A549 (cell line): ENCODE results near the gene RASA3. TPM values are rescaled to one million over a fixed set of nuclear protein-coding genes. Genes with fewer than 3 reads are reported as not detected.
"Not testable (repeated sequence)": the region's sequence is repeated elsewhere in the genome, so short reads cannot be mapped to it uniquely, and the experiment has no call there.

Experiments
- ATAC-seq, 2 experiments: fragments of 200-7000 bp in 1 of 2; fragments of >200 bp in 1 of 2; cut with Nextera tagmentation in 1 of 2; cut with Tn5 transposase in 1 of 2; 3 replicates each; pipeline versions ENCODE4 v1.8.0 to v1.9.1; 2018 to 2020; ENCODE audit warnings: mild to moderate bottlenecking in 1 of 2, moderate library complexity in 1 of 2
- CTCF ChIA-PET: fragments of 300-600 bp; sonication (Branson Sonifier 250); formaldehyde crosslinking; extraction: SDS; loops from one replicate; lab custom pipeline; 2021; ENCODE audit warnings: antibody characterized with exemption, inconsistent platforms; lab: Yijun Ruan, JAX
- POLR2A ChIA-PET: fragments of 350-600 bp; formaldehyde crosslinking; extraction: SDS; loops from one replicate; lab custom pipeline; 2021; ENCODE audit warnings: antibody characterized with exemption, inconsistent platforms; lab: Yijun Ruan, JAX
- DNase-seq, 2 experiments: peaks; one replicate each; pipeline versions ENCODE4 v3.0.0 to v3.0.0-alpha.2; 2011 to 2016; ENCODE audit warnings: low read depth in 1 of 2, low spot score in 1 of 2
- FAIRE-seq: peaks from 2 replicates; lab custom pipeline; 2011; peaks lifted over from hg19 to GRCh38; lab: Jason Lieb, UNC
- H3K27ac ChIP-seq, 2 experiments: fragments of >200 bp; sonication (Bioruptor Twin); formaldehyde crosslinking; 3 replicates each; pipeline ENCODE4 v1.5.1; 2016 to 2017
- H3K4me1 ChIP-seq: fragments of >200 bp; sonication (Bioruptor Twin); formaldehyde crosslinking; 3 replicates; pipeline ENCODE4 v1.6.1; 2016
- H3K4me2 ChIP-seq: fragments of >200 bp; sonication (Bioruptor Twin); formaldehyde crosslinking; 3 replicates; pipeline ENCODE4 v1.6.1; 2016
- H3K4me3 ChIP-seq: fragments of >200 bp; sonication (Bioruptor Twin); formaldehyde crosslinking; 3 replicates; pipeline ENCODE4 v1.5.1; 2016
- H3K9me3 ChIP-seq: fragments of >200 bp; sonication (Bioruptor Twin); formaldehyde crosslinking; 3 replicates; pipeline ENCODE4 v1.6.1; 2016
- BHLHE40 ChIP-seq: IDR thresholded peaks from 2 replicates; pipeline ENCODE4 v1.6.1; 2012; ENCODE audit warnings: low read depth, low read length, inconsistent platforms
- CEBPB ChIP-seq, 2 experiments: fragments of >200 bp in 1 of 2; sonication (Bioruptor Twin) in 1 of 2; formaldehyde crosslinking in 1 of 2; IDR thresholded peaks; 2 replicates each; pipeline ENCODE4 v1.6.1; 2012 to 2016
- CHD2 ChIP-seq: fragments of 150-350 bp; IDR thresholded peaks from 2 replicates; pipeline ENCODE4 v1.6.1; 2014; ENCODE audit warnings: low read length; ENCODE audit not compliant: partially characterized antibody
- ESRRA ChIP-seq: fragments of 150-350 bp; IDR thresholded peaks from 2 replicates; pipeline ENCODE4 v1.6.1; 2014; ENCODE audit warnings: mild to moderate bottlenecking, low read length, borderline replicate concordance
- FOSL2 ChIP-seq, 2 experiments: fragments of 450-650 bp in 1 of 2; fragments of >200 bp in 1 of 2; sonication (Bioruptor Twin) in 1 of 2; formaldehyde crosslinking; IDR thresholded peaks; 2 replicates each; pipeline versions ENCODE4 v1.5.0 to v1.6.1; 2016 to 2020; ENCODE audit warnings: mild to moderate bottlenecking in 1 of 2, moderate library complexity in 1 of 2
- FOXS1 ChIP-seq: fragments of 250-450 bp; sonication (Bioruptor Pico); IDR thresholded peaks from 2 replicates; pipeline ENCODE4 v1.5.0; 2020; ENCODE audit warnings: mild to moderate bottlenecking, moderate library complexity
- MAFK ChIP-seq: fragments of 450-650 bp; IDR thresholded peaks from 2 replicates; pipeline ENCODE4 v1.6.1; 2014; ENCODE audit not compliant: partially characterized antibody
- MAZ ChIP-seq: fragments of 150-350 bp; IDR thresholded peaks from 2 replicates; pipeline ENCODE4 v1.6.1; 2014; ENCODE audit warnings: antibody characterized with exemption, low read depth, low read length, borderline replicate concordance
- MYC ChIP-seq: IDR thresholded peaks from 2 replicates; pipeline ENCODE4 v1.6.1; 2012; ENCODE audit warnings: mild to moderate bottlenecking, inconsistent platforms, low read length, improper control_type of control experiment, borderline replicate concordance
- NFE2L2 ChIP-seq: fragments of 150-350 bp; conservative IDR thresholded peaks from 2 replicates; pipeline ENCODE4 v1.6.1; 2014; ENCODE audit warnings: low read length
- PHF8 ChIP-seq: fragments of 200-600 bp; sonication (generic); IDR thresholded peaks from 2 replicates; pipeline ENCODE4 v1.6.1; 2016; ENCODE audit warnings: low read depth, mild to moderate bottlenecking, antibody characterized with exemption, moderate library complexity, borderline replicate concordance
- RCOR1 ChIP-seq: fragments of 150-350 bp; IDR thresholded peaks from 2 replicates; pipeline ENCODE4 v1.6.1; 2014; ENCODE audit warnings: antibody characterized with exemption, low read length, low read depth
- SMC3 ChIP-seq: fragments of >200 bp; sonication (Bioruptor Twin); formaldehyde crosslinking; IDR thresholded peaks from 3 replicates; pipeline ENCODE4 v1.6.1; 2018; ENCODE audit warnings: inconsistent platforms
- SREBF2 ChIP-seq: fragments of 450-650 bp; IDR thresholded peaks from 2 replicates; pipeline ENCODE4 v1.6.1; 2014; ENCODE audit warnings: mild to moderate bottlenecking, moderate library complexity
- ZFP36 ChIP-seq: fragments of 450-650 bp; IDR thresholded peaks from 2 replicates; pipeline ENCODE4 v1.6.1; 2014; ENCODE audit warnings: borderline replicate concordance; ENCODE audit not compliant: partially characterized antibody
- ZNF302 ChIP-seq: fragments of 250-450 bp; sonication (Bioruptor Pico); IDR thresholded peaks from 2 replicates; pipeline ENCODE4 v1.9.0; 2021; ENCODE audit warnings: inconsistent platforms, mild to moderate bottlenecking, moderate library complexity
- ZSCAN20 ChIP-seq: fragments of 250-450 bp; sonication (Bioruptor Pico); IDR thresholded peaks from 2 replicates; pipeline ENCODE4 v1.8.0; 2022; ENCODE audit warnings: mild to moderate bottlenecking, moderate library complexity
- WGBS: methylation state at CpG from one replicate; pipeline ENCODE4 v1.1.6; 2017; ENCODE audit errors: missing lambda C conversion rate; 5-methylcytosine and 5-hydroxymethylcytosine counted together
- polyA plus RNA-seq, 4 experiments: library from polyadenylated mRNA; depleted of rRNA in 3 of 4; stranded (reverse); fragments of >200 nt; fragmentation: RNase III in 1 of 4; extraction: RNeasy Plus Mini Kit Qiagen cat#74134 plus additional on column Dnase treatment in 1 of 4; gene quantifications; 2 replicates in 3 of 4; 3 replicates in 1 of 4; pipeline ENCODE4 v1.2.3, GENCODE V29; 2011 to 2017
- TF ChIP-seq, protein P1 (sequence below): fragments of 250-450 bp; sonication (Bioruptor Pico); IDR thresholded peaks from 2 replicates; pipeline ENCODE4 v1.5.0; 2021; ENCODE audit warnings: mild to moderate bottlenecking, moderate library complexity, borderline replicate concordance
- TF ChIP-seq, protein P2 (sequence below): IDR thresholded peaks from 2 replicates; pipeline ENCODE4 v1.6.1; 2012
- TF ChIP-seq, protein P3 (sequence below): fragments of 450-650 bp; IDR thresholded peaks from 2 replicates; pipeline ENCODE4 v1.6.1; 2014; ENCODE audit warnings: antibody characterized with exemption
- TF ChIP-seq, protein P4 (sequence below): IDR thresholded peaks from 2 replicates; pipeline ENCODE4 v1.6.1; 2012
- TF ChIP-seq, protein P5 (sequence below): fragments of >200 bp; sonication (Bioruptor Twin); formaldehyde crosslinking; IDR thresholded peaks from 3 replicates; pipeline ENCODE4 v1.5.1; 2016
- TF ChIP-seq, protein P6 (sequence below): fragments of 200-600 bp; sonication (generic); IDR thresholded peaks from 2 replicates; pipeline ENCODE4 v1.6.1; 2016; ENCODE audit warnings: antibody characterized with exemption, mild to moderate bottlenecking, moderate library complexity

The RASA3 gene
- polyA plus RNA-seq, 2 of the 4 experiments (the other 2 are of a cell fraction) = 4.3 to 7.6 TPM

DNA sequence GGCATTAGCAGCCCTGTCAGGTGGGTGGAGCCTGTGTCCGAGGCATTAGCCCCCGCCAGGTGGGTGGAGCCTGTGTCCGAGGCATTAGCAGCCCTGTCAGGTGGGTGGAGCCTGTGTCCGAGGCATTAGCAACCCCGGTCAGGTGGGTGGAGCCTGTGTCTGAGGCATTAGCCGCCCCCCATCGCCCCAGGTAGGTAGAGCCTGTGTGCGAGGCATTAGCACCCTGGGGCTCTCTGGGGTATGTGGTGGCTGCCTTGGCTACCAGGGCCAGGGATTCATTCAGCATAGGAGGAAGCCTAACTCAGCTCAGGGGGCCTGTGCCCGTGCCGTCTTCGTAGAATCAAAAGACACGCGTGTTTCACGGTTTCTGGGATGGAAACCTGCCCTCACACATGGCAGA lies 112.3 kb downstream of the RASA3 start:
- H3K4me2 ChIP-seq, FAIRE-seq, ATAC-seq, H3K9me3 ChIP-seq, POLR2A ChIA-PET, DNase-seq, H3K4me1 ChIP-seq, H3K27ac ChIP-seq, H3K4me3 ChIP-seq: not testable (repeated sequence)
- 96% methylated on average over 7 of the region's 14 CpGs for WGBS
- CTCF ChIA-PET = interaction anchor here (0.7 kb wide), 1 partner anchor 183 kb away, joined by 3 read pairs; no protein-coding TSS in a partner anchor

DNA sequence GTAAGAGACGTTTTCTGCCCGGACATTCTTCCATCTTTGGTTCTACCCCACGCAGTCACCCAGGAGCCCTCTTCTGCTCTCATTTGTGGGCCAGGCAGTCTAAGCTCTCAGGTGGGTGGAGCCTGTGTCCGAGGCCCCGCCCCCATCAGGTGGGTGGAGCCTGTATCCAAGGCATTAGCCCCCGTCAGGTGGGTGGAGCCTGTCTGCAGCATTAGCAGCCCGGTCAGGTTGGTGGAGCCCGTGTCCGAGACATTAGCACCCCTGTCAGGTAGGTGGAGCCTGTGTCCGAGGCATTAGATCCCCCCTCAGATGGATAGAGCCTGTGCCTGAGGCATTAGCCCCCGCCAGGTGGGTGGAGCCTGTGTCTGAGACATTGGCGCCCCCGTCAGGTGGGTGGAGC lies 113.1 kb downstream of the RASA3 start:
- peak in 1 of 2 experiments; percentile 51; a peak in 3 of 6 replicates for ATAC-seq
- H3K4me3 ChIP-seq = no peak overlapping the region
- CTCF ChIA-PET = no interaction called here
- DNase-seq = peak in 1 of 2 experiments; percentile 25
- POLR2A ChIA-PET = no interaction called here
- H3K9me3 ChIP-seq = no peaks in the 10 kb centered on the region
- no peak overlapping the region for H3K4me2 ChIP-seq
- TF ChIP-seq FOXS1 (no peak), BHLHE40 (no peak), MAFK (no peak), MAZ (no peak), CHD2 (no peak), ZSCAN20 (CRISPR knock-in tag) (no peak), PHF8 (no peak), FOSL2 (IDR thresholded peaks at IDR 0.05) (no peak), FOSL2 (CRISPR knock-in tag; IDR thresholded peaks at IDR 0.05) (no peak), ESRRA (no peak), ZFP36 (no peak)
- TF ChIP-seq, protein P1, sequence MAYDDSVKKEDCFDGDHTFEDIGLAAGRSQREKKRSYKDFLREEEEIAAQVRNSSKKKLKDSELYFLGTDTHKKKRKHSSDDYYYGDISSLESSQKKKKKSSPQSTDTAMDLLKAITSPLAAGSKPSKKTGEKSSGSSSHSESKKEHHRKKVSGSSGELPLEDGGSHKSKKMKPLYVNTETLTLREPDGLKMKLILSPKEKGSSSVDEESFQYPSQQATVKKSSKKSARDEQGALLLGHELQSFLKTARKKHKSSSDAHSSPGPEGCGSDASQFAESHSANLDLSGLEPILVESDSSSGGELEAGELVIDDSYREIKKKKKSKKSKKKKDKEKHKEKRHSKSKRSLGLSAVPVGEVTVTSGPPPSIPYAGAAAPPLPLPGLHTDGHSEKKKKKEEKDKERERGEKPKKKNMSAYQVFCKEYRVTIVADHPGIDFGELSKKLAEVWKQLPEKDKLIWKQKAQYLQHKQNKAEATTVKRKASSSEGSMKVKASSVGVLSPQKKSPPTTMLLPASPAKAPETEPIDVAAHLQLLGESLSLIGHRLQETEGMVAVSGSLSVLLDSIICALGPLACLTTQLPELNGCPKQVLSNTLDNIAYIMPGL (CRISPR knock-in tag) = no peak
- TF ChIP-seq, protein P2, sequence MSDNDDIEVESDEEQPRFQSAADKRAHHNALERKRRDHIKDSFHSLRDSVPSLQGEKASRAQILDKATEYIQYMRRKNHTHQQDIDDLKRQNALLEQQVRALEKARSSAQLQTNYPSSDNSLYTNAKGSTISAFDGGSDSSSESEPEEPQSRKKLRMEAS = no peak
- TF ChIP-seq, protein P3, sequence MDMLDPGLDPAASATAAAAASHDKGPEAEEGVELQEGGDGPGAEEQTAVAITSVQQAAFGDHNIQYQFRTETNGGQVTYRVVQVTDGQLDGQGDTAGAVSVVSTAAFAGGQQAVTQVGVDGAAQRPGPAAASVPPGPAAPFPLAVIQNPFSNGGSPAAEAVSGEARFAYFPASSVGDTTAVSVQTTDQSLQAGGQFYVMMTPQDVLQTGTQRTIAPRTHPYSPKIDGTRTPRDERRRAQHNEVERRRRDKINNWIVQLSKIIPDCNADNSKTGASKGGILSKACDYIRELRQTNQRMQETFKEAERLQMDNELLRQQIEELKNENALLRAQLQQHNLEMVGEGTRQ = no peak
- TF ChIP-seq, protein P4, sequence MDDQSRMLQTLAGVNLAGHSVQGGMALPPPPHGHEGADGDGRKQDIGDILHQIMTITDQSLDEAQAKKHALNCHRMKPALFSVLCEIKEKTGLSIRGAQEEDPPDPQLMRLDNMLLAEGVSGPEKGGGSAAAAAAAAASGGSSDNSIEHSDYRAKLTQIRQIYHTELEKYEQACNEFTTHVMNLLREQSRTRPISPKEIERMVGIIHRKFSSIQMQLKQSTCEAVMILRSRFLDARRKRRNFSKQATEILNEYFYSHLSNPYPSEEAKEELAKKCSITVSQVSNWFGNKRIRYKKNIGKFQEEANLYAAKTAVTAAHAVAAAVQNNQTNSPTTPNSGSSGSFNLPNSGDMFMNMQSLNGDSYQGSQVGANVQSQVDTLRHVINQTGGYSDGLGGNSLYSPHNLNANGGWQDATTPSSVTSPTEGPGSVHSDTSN = no peak
- TF ChIP-seq, all 56 proteins: peak for 0
- FAIRE-seq = no peak
- 96% methylated on average over 3 of the region's 13 CpGs for WGBS
- H3K27ac ChIP-seq = no peak overlapping the region
- H3K4me1 ChIP-seq = no peaks in the 10 kb centered on the region

DNA sequence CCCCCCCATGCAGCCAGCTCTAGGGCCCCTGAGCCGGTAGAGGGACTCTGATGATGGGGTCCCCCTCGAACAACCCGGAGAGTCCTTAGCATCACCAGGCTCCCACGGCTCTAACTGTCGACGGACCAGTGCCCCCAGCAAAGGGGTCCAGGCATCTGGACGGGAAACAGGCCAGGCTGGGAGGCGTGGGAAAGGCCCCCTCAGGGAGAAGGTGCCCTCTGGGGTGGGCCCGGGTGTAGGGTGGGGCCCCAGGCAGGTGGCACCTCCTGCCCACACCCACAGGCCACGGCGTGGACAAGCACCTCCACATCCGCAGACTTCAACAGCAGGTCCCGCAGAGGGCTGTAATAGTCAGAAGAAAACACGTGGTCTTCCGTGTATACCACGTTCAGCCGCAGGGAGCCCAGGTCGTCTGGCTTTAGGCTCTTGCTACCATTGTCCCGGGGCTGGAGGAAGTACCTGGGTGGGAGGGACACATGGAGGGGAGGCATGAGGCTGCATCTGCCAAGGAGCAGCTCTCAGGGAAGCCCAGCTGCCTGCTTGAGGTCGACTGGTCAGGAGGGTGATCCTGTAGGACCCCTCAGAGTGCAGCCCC lies 113.9 kb downstream of the RASA3 start:
- ATAC-seq = no peak

More for the DNA sequence above, 113.9 kb downstream of the RASA3 start:
- no peaks in the 10 kb centered on the region for H3K4me1 ChIP-seq
- POLR2A ChIA-PET = no interaction called here
- no peak overlapping the region for H3K4me3 ChIP-seq
- H3K27ac ChIP-seq = no peak overlapping the region
- H3K9me3 ChIP-seq = no peaks in the 10 kb centered on the region
- TF ChIP-seq RCOR1 = no peak
- TF ChIP-seq, protein P5, sequence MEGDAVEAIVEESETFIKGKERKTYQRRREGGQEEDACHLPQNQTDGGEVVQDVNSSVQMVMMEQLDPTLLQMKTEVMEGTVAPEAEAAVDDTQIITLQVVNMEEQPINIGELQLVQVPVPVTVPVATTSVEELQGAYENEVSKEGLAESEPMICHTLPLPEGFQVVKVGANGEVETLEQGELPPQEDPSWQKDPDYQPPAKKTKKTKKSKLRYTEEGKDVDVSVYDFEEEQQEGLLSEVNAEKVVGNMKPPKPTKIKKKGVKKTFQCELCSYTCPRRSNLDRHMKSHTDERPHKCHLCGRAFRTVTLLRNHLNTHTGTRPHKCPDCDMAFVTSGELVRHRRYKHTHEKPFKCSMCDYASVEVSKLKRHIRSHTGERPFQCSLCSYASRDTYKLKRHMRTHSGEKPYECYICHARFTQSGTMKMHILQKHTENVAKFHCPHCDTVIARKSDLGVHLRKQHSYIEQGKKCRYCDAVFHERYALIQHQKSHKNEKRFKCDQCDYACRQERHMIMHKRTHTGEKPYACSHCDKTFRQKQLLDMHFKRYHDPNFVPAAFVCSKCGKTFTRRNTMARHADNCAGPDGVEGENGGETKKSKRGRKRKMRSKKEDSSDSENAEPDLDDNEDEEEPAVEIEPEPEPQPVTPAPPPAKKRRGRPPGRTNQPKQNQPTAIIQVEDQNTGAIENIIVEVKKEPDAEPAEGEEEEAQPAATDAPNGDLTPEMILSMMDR = no peak
- no peak for TF ChIP-seq MYC
- no peak for TF ChIP-seq CEBPB (IDR thresholded peaks at IDR 0.05)
- no peak for TF ChIP-seq SREBF2
- TF ChIP-seq NFE2L2 = no peak
- TF ChIP-seq, protein P6, sequence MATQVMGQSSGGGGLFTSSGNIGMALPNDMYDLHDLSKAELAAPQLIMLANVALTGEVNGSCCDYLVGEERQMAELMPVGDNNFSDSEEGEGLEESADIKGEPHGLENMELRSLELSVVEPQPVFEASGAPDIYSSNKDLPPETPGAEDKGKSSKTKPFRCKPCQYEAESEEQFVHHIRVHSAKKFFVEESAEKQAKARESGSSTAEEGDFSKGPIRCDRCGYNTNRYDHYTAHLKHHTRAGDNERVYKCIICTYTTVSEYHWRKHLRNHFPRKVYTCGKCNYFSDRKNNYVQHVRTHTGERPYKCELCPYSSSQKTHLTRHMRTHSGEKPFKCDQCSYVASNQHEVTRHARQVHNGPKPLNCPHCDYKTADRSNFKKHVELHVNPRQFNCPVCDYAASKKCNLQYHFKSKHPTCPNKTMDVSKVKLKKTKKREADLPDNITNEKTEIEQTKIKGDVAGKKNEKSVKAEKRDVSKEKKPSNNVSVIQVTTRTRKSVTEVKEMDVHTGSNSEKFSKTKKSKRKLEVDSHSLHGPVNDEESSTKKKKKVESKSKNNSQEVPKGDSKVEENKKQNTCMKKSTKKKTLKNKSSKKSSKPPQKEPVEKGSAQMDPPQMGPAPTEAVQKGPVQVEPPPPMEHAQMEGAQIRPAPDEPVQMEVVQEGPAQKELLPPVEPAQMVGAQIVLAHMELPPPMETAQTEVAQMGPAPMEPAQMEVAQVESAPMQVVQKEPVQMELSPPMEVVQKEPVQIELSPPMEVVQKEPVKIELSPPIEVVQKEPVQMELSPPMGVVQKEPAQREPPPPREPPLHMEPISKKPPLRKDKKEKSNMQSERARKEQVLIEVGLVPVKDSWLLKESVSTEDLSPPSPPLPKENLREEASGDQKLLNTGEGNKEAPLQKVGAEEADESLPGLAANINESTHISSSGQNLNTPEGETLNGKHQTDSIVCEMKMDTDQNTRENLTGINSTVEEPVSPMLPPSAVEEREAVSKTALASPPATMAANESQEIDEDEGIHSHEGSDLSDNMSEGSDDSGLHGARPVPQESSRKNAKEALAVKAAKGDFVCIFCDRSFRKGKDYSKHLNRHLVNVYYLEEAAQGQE = no peak
- TF ChIP-seq, protein P2 = no peak
- no peak for TF ChIP-seq ZNF302
- TF ChIP-seq FOXS1 = no peak
- TF ChIP-seq SMC3 = no peak
- CTCF ChIA-PET = no interaction called here
- 88% methylated on average over 12 of the region's 20 CpGs for WGBS
- no peak for DNase-seq
- no peak overlapping the region for H3K4me2 ChIP-seq
- FAIRE-seq = no peak
